Neutrophil (primary cell): ENCODE measurements around the gene DUOX1.

Experiments used
- H3K27ac ChIP-seq: fragments of 200-600 bp; sonication (generic); 2 replicates; pipeline ENCODE4 v1.5.1; 2016; ENCODE audit warnings: mild to moderate bottlenecking, moderate library complexity
- H3K27me3 ChIP-seq: fragments of 200-600 bp; sonication (generic); 2 replicates; pipeline ENCODE4 v1.6.0; 2016; ENCODE audit warnings: mild to moderate bottlenecking
- H3K36me3 ChIP-seq: fragments of 200-600 bp; sonication (generic); 2 replicates; pipeline ENCODE4 v1.5.1; 2017
- H3K4me1 ChIP-seq, 2 experiments: fragments of 200-600 bp in 1 of 2; sonication (generic) in 1 of 2; 1 replicate in 1 of 2; 2 replicates in 1 of 2; pipeline versions ENCODE4 v1.5.1 to v1.6.1; 2013 to 2016; ENCODE audit warnings: low read depth in 1 of 2, low read length in 1 of 2, mild to moderate bottlenecking in 1 of 2, moderate library complexity in 1 of 2; ENCODE audit not compliant: control insufficient read depth in 1 of 2, insufficient read depth in 1 of 2
- H3K4me3 ChIP-seq, 2 experiments: fragments of 200-600 bp in 1 of 2; sonication (generic) in 1 of 2; 1 replicate in 1 of 2; 2 replicates in 1 of 2; pipeline ENCODE4 v1.5.1; 2013 to 2016; ENCODE audit warnings: low read depth in 1 of 2, low read length in 1 of 2, mild to moderate bottlenecking in 1 of 2, moderate library complexity in 1 of 2
- H3K9me3 ChIP-seq: fragments of 200-600 bp; sonication (generic); 2 replicates; pipeline ENCODE4 v1.5.1; 2016
- TF ChIP-seq, protein P1 (sequence below): fragments of 200-600 bp; sonication (generic); IDR thresholded peaks from 2 replicates; pipeline ENCODE4 v1.5.1; 2016; ENCODE audit warnings: antibody characterized with exemption

Gene DUOX1

DNA sequence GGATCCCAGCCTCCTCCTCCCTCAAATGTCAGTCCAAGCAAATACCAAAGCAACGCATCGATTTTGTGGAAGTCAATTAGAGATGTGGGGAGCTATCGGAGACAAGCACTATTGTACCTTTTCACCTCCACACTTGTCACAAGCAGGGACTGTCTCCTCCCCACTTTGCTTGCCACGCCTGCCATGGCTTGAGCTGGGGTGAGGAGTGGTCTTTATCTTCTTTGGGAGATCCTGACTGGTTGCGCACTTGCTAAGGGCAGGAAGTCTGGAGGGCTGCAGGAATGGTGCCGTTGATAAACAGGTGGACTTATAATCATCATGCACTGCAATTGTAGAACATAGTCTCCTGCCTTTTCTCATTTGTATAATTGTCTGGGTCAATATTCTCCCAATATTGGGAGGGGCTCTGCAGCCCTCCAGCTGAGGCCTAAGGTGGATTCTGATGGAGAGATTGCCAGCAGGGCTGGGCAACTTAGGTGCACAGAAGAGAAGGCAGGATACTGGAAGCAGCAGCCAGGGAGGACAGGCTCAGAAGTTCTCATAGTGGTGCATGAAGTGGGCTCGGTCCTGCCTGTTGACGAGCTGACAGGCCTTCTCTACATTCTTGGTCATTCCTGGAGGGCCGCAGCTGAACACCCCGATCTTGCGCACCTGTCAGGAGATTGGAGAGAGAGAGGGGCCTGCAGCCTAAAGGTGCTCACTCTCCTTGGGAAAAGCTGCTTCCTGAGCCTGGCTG is 36.0 kb upstream of the DUOX1 start:
- Histone ChIP-seq H3K27ac (no peak overlapping the region), H3K9me3 (no peaks in the 10 kb centered on the region), H3K27me3 (no peaks in the 10 kb centered on the region), H3K36me3 (no peaks in the 10 kb centered on the region), H3K4me3 (no peak overlapping the region), H3K4me1 (no peaks in the 10 kb centered on the region)
- TF ChIP-seq, protein P1, sequence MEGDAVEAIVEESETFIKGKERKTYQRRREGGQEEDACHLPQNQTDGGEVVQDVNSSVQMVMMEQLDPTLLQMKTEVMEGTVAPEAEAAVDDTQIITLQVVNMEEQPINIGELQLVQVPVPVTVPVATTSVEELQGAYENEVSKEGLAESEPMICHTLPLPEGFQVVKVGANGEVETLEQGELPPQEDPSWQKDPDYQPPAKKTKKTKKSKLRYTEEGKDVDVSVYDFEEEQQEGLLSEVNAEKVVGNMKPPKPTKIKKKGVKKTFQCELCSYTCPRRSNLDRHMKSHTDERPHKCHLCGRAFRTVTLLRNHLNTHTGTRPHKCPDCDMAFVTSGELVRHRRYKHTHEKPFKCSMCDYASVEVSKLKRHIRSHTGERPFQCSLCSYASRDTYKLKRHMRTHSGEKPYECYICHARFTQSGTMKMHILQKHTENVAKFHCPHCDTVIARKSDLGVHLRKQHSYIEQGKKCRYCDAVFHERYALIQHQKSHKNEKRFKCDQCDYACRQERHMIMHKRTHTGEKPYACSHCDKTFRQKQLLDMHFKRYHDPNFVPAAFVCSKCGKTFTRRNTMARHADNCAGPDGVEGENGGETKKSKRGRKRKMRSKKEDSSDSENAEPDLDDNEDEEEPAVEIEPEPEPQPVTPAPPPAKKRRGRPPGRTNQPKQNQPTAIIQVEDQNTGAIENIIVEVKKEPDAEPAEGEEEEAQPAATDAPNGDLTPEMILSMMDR, result no peak

DNA sequence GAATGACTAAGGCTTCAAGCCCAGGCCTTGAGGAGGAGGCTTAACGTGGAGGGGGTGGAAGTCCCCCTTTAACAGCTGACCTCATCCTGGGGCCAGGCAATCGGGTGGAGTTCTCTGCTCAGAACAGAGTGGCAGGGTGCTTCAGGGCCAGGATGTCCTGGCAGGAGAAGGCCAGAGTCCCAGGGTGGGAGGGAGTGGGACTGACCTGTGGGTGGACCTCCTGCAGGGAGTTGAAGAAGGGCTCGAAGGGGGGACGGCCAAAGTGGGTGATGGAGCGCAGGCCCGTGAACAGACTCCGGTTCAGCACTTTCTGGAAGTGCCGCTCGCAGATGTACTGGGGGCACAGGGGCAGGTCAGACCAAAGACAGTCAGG is 35.5 kb upstream of the DUOX1 start:
- Histone ChIP-seq H3K9me3 (no peaks in the 10 kb centered on the region), H3K27me3 (no peaks in the 10 kb centered on the region), H3K27ac (no peak overlapping the region), H3K4me1 (no peaks in the 10 kb centered on the region), H3K36me3 (no peaks in the 10 kb centered on the region), H3K4me3 (no peak overlapping the region)
- TF ChIP-seq, protein P1, result no peak

DNA sequence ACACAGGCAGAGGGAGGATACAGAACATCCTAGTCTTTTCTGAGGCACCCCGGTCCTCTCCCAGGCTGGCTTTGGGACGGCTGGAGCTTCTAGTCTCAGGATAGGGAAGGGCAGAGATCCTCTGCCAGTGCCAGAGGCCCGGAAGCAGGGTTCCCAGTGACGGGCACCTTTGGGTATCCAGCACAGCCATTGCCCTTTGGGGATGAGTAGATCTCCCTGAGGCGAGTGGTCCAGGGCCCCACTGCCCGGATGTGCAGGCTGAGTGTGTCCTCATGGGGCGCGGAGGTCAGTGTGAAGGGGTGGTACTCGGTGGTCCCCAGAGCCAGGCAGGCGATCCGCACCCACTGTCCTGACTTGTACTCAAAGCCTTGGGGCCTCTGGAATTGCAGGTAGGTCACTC is 34.1 kb upstream of the DUOX1 start:
- Histone ChIP-seq H3K27me3 (no peaks in the 10 kb centered on the region), H3K4me1 (no peaks in the 10 kb centered on the region), H3K36me3 (no peaks in the 10 kb centered on the region), H3K4me3 (no peak overlapping the region), H3K9me3 (no peaks in the 10 kb centered on the region), H3K27ac (no peak overlapping the region)
- TF ChIP-seq, protein P1, result no peak

DNA sequence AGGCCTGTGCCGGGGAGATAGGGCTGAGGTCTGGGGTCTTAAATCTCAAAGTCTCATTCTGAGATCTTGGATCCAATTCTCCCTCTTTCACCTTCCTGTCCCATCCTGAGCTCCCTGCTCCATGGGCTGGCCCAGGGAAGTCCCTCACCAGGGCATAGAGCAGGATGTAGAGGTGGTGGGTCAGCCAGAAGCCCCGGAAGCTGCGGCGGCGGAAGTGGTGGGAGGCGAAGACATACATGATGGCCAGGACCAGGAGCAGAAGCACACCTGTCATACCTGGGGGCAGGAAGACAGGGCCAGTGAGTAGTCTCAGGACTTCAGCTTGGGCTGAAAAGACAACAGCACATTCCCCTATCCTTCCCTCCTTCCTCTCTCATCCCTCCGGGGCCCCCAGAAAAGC is 32.3 kb upstream of the DUOX1 start:
- Histone ChIP-seq H3K4me3 (no peak overlapping the region), H3K27me3 (no peaks in the 10 kb centered on the region), H3K4me1 (no peaks in the 10 kb centered on the region), H3K27ac (no peak overlapping the region), H3K9me3 (no peaks in the 10 kb centered on the region), H3K36me3 (no peaks in the 10 kb centered on the region)
- TF ChIP-seq, protein P1, result no peak

DNA sequence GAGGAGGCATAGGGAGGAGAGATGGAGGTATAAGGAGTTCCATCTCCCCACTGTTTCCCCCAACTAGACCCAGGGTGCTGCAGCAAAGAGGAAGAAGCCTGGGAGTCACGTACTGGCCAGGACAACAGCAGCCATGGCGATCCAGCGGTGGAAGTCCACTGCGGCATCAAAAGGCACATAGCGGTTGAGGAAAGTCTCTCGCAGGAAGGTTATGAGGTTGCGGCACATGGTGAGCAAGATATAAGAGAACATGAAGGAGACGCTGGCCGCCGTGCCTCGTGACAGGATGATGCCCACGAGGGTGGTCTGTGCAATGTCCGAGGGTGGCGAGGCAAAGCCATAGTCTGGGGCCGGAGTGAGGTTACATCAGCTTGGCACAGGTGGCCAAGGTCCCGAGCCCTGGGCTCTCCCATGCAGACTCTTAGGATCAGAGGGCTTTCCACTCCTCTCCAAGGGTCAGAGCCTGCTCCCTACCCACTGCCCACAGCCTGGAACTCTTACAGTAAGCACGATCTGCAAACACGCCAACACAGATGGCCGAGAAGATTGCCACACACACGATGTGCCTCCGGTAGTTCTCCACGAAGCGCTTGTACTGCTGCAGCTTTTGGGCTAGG is 30.1 kb upstream of the DUOX1 start:
- H3K27me3 ChIP-seq, result no peaks in the 10 kb centered on the region
- no peaks in the 10 kb centered on the region for H3K9me3 ChIP-seq
- no peak overlapping the region for H3K27ac ChIP-seq
- no peaks in the 10 kb centered on the region for H3K36me3 ChIP-seq
- TF ChIP-seq, protein P1, result no peak
- no peaks in the 10 kb centered on the region for H3K4me1 ChIP-seq
- no peak overlapping the region for H3K4me3 ChIP-seq
